Neuronal stem cell (in vitro differentiated cells): Measurements from ENCODE around the gene PLEKHG1.

Experiments used
- DNase-seq: peaks from one replicate; pipeline ENCODE4 v3.0.0-alpha.2; 2013; ENCODE audit warnings: low spot score
- H2AFZ ChIP-seq: one replicate; pipeline ENCODE4 v1.6.1; 2013; ENCODE audit warnings: mild to moderate bottlenecking, low read length, inconsistent platforms
- H2AK5ac ChIP-seq: 2 replicates; pipeline ENCODE4 v1.6.1; 2013; ENCODE audit warnings: low read depth, mild to moderate bottlenecking, inconsistent platforms, low read length, moderate library complexity, mixed read lengths
- H2BK120ac ChIP-seq: 2 replicates; pipeline ENCODE4 v1.6.1; 2013; ENCODE audit warnings: low read depth, mild to moderate bottlenecking, inconsistent platforms, low read length, moderate library complexity, mixed read lengths
- H2BK12ac ChIP-seq: one replicate; pipeline ENCODE4 v1.6.1; 2013; ENCODE audit warnings: low read length, inconsistent platforms
- H2BK15ac ChIP-seq: 2 replicates; pipeline ENCODE4 v1.6.1; 2013; ENCODE audit warnings: mild to moderate bottlenecking, low read length, inconsistent platforms, mixed read lengths
- H2BK5ac ChIP-seq: one replicate; pipeline ENCODE4 v1.6.1; 2013; ENCODE audit warnings: inconsistent platforms, mild to moderate bottlenecking, low read length, moderate library complexity
- H3K14ac ChIP-seq: one replicate; pipeline ENCODE4 v1.6.1; 2013; ENCODE audit warnings: low read length, inconsistent platforms
- H3K18ac ChIP-seq: 2 replicates; pipeline ENCODE4 v1.6.1; 2013; ENCODE audit warnings: low read length, inconsistent platforms
- H3K23ac ChIP-seq: 2 replicates; pipeline ENCODE4 v1.6.1; 2013; ENCODE audit warnings: low read depth, mild to moderate bottlenecking, mixed read lengths, low read length, inconsistent platforms; ENCODE audit not compliant: poor library complexity
- H3K27ac ChIP-seq: replicated peaks from 3 replicates; pipeline ENCODE4 v1.5.1; 2013; ENCODE audit warnings: low read length, inconsistent platforms
- H3K27me3 ChIP-seq, 3 experiments: 2 replicates each; pipeline ENCODE4 v1.6.1; 2013; ENCODE audit warnings: low read length in 3 of 3, mild to moderate bottlenecking in 2 of 3, inconsistent platforms in 1 of 3, low read depth in 1 of 3, mixed read lengths in 1 of 3, moderate library complexity in 1 of 3; ENCODE audit not compliant: control insufficient read depth in 3 of 3, insufficient read depth in 3 of 3
- H3K36me3 ChIP-seq, 2 donors: replicated peaks in 1 of 2; 2 replicates each; pipeline ENCODE4 v1.6.1; 2013; ENCODE audit warnings: low read length in 2 of 2; ENCODE audit not compliant: control insufficient read depth in 2 of 2, insufficient read depth in 2 of 2
- H3K4ac ChIP-seq: 2 replicates; pipeline ENCODE4 v1.6.1; 2013; ENCODE audit warnings: inconsistent platforms, mild to moderate bottlenecking, low read length, moderate library complexity
- H3K4me1 ChIP-seq, 2 donors: 1 replicate in 1 of 2; 2 replicates in 1 of 2; pipeline ENCODE4 v1.6.1; 2013; ENCODE audit warnings: low read length in 2 of 2, low read depth in 1 of 2; ENCODE audit not compliant: control insufficient read depth in 2 of 2, insufficient read depth in 1 of 2
- H3K4me2 ChIP-seq: one replicate; pipeline ENCODE4 v1.6.1; 2013; ENCODE audit warnings: mild to moderate bottlenecking, low read length, inconsistent platforms; ENCODE audit not compliant: insufficient read depth, poor library complexity, severe bottlenecking
- H3K4me3 ChIP-seq, 2 donors: 2 replicates each; pipeline ENCODE4 v1.5.1; 2013; ENCODE audit warnings: low read length in 2 of 2, mild to moderate bottlenecking in 2 of 2, inconsistent platforms in 1 of 2, moderate library complexity in 1 of 2
- H3K79me1 ChIP-seq: one replicate; pipeline ENCODE4 v1.6.1; 2013; ENCODE audit warnings: low read depth, mild to moderate bottlenecking, inconsistent platforms, low read length, moderate library complexity
- H3K9ac ChIP-seq: one replicate; pipeline ENCODE4 v1.6.1; 2013; ENCODE audit warnings: mild to moderate bottlenecking, low read depth, low read length, inconsistent platforms; ENCODE audit not compliant: poor library complexity
- H3K9me3 ChIP-seq, 2 donors: replicated peaks in 1 of 2; 2 replicates each; pipeline versions ENCODE3 to v1.6.1; 2013; ENCODE audit warnings: low read length in 2 of 2, mild to moderate bottlenecking in 2 of 2, inconsistent platforms in 1 of 2, low read depth in 1 of 2, mixed read lengths in 1 of 2, moderate library complexity in 1 of 2; ENCODE audit not compliant: control insufficient read depth in 2 of 2, insufficient read depth in 1 of 2
- H4K8ac ChIP-seq: one replicate; pipeline ENCODE4 v1.6.1; 2013; ENCODE audit warnings: low read depth, mild to moderate bottlenecking, inconsistent platforms, low read length, moderate library complexity
- H4K91ac ChIP-seq: one replicate; pipeline ENCODE4 v1.6.1; 2013; ENCODE audit warnings: low read length, low read depth, mild to moderate bottlenecking, inconsistent platforms; ENCODE audit not compliant: poor library complexity
- WGBS, 2 donors: extraction: QIAGEN DNeasy Blood & Tissue Kit; methylation state at CpG; one replicate each; pipeline ENCODE4 v1.1.7; 2013; ENCODE audit warnings: missing lambda C conversion rate in 2 of 2, mixed read lengths in 1 of 2; ENCODE audit not compliant: insufficient read length in 2 of 2, insufficient replicate concordance in 1 of 2; ENCODE audit errors: extremely low coverage in 2 of 2; 5-methylcytosine and 5-hydroxymethylcytosine counted together

Gene PLEKHG1

GRCh38 chr6:150587637-150588036 lies 12.0 kb upstream of the PLEKHG1 start:
- no peak for DNase-seq
- no peak overlapping the region for H3K27ac ChIP-seq
- H3K4me3 ChIP-seq: no peak overlapping the region
- H3K27me3 ChIP-seq: no peaks in the 10 kb centered on the region
- H2BK15ac ChIP-seq: no peak overlapping the region
- no peak overlapping the region for H3K4ac ChIP-seq
- H4K8ac ChIP-seq: no peak overlapping the region
- H3K14ac ChIP-seq: no peak overlapping the region
- no peak overlapping the region for H2BK5ac ChIP-seq
- no peak overlapping the region for H2AFZ ChIP-seq
- H3K4me1 ChIP-seq: peaks cover 0 to 5% of the 10 kb centered on the region in 2 donors
- H2BK12ac ChIP-seq: no peak overlapping the region
- no peak overlapping the region for H2BK120ac ChIP-seq
- WGBS, 2 donors: no CpG with 5 or more reads among the region's 4 CpGs
- no peak overlapping the region for H3K18ac ChIP-seq
- no peaks in the 10 kb centered on the region for H3K9me3 ChIP-seq
- H3K23ac ChIP-seq: no peak overlapping the region
- H3K79me1 ChIP-seq: no peaks in the 10 kb centered on the region
- H3K36me3 ChIP-seq: no peaks in the 10 kb centered on the region
- no peak overlapping the region for H2AK5ac ChIP-seq
- no peak overlapping the region for H3K9ac ChIP-seq
- no peak overlapping the region for H3K4me2 ChIP-seq
- H4K91ac ChIP-seq: no peak overlapping the region

DNA sequence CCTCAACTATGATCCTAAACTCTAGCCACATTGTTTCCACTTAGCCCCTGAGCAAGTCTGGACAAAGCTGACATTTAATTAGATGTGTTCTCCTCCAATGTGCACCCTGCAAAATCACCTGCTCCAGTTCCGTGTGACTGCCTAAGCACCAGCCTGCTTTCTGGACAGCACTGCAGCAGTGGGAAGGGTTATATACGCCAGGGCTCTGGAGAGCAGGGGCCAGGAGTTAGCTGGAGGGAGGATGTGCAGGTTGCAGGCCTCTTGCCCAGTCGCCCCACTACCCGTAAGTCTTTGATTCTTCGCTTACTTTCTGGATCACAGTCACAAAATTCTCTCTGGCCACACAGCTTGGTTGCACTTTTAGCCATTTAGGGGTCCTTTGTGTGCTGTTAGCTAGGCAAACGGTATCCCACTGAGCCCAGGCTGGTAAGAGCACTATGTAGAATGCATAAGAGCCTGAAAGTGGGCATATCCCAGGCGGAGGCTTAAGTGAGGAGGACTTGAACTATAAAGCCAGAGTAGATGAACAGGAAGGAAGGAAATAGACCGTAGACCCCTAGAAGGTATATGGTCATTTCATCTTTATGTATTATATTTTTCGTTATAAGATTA lies 10.7 kb upstream of the PLEKHG1 start:
- no peaks in the 10 kb centered on the region for H3K9me3 ChIP-seq
- no peak overlapping the region for H4K91ac ChIP-seq
- no peak overlapping the region for H3K4me2 ChIP-seq
- no peaks in the 10 kb centered on the region for H3K36me3 ChIP-seq
- no peak overlapping the region for H3K23ac ChIP-seq
- peak overlapping the region; percentile 19 for H2AK5ac ChIP-seq
- H2BK15ac ChIP-seq: no peak overlapping the region
- no peaks in the 10 kb centered on the region for H3K27me3 ChIP-seq
- no peak overlapping the region for H3K4ac ChIP-seq
- no peak overlapping the region for H3K27ac ChIP-seq
- no peak overlapping the region for H2BK12ac ChIP-seq
- WGBS, 2 donors: no CpG with 5 or more reads among the region's 9 CpGs
- H2BK120ac ChIP-seq: no peak overlapping the region
- DNase-seq: no peak
- H3K9ac ChIP-seq: no peak overlapping the region
- H2AFZ ChIP-seq: peak overlapping the region; percentile 57
- H4K8ac ChIP-seq: no peak overlapping the region
- no peak overlapping the region for H2BK5ac ChIP-seq
- H3K18ac ChIP-seq: peak overlapping the region; percentile 31
- H3K14ac ChIP-seq: no peak overlapping the region
- H3K79me1 ChIP-seq: no peaks in the 10 kb centered on the region
- H3K4me3 ChIP-seq: no peak overlapping the region
- H3K4me1 ChIP-seq: peaks cover 0 to 5% of the 10 kb centered on the region in 2 donors

GRCh38 chr6:150589852-150590251 lies 9.8 kb upstream of the PLEKHG1 start:
- H3K79me1 ChIP-seq: no peaks in the 10 kb centered on the region
- no peak overlapping the region for H2BK12ac ChIP-seq
- no peak overlapping the region for H2BK5ac ChIP-seq
- H3K18ac ChIP-seq: no peak overlapping the region
- no peaks in the 10 kb centered on the region for H3K9me3 ChIP-seq
- no peak overlapping the region for H2AFZ ChIP-seq
- no peak overlapping the region for H3K9ac ChIP-seq
- no peak overlapping the region for H4K91ac ChIP-seq
- H3K23ac ChIP-seq: no peak overlapping the region
- H2AK5ac ChIP-seq: no peak overlapping the region
- no peak overlapping the region for H3K4me3 ChIP-seq
- H3K4me2 ChIP-seq: no peak overlapping the region
- H3K14ac ChIP-seq: no peak overlapping the region
- no peak overlapping the region for H3K27ac ChIP-seq
- no peak overlapping the region for H3K4ac ChIP-seq
- no peak overlapping the region for H2BK15ac ChIP-seq
- H3K4me1 ChIP-seq: peaks cover 0 to 5% of the 10 kb centered on the region in 2 donors
- no peak overlapping the region for H4K8ac ChIP-seq
- no peaks in the 10 kb centered on the region for H3K27me3 ChIP-seq
- H3K36me3 ChIP-seq: no peaks in the 10 kb centered on the region
- no peak overlapping the region for H2BK120ac ChIP-seq
- no peak for DNase-seq

- no peak overlapping the region for H3K27ac ChIP-seq
- no peaks in the 10 kb centered on the region for H3K27me3 ChIP-seq
- no peak overlapping the region for H3K4me3 ChIP-seq
- H3K4me1 ChIP-seq: peaks cover 0 to 5% of the 10 kb centered on the region in 2 donors
- no peaks in the 10 kb centered on the region for H3K79me1 ChIP-seq
- no peak overlapping the region for H2BK12ac ChIP-seq
- H4K8ac ChIP-seq: no peak overlapping the region
- H3K4me2 ChIP-seq: no peak overlapping the region
- no peak overlapping the region for H2AFZ ChIP-seq
- H3K18ac ChIP-seq: no peak overlapping the region
- H2BK120ac ChIP-seq: no peak overlapping the region
- H3K9ac ChIP-seq: no peak overlapping the region
- H3K36me3 ChIP-seq: no peaks in the 10 kb centered on the region
- no peak overlapping the region for H4K91ac ChIP-seq
- H3K9me3 ChIP-seq: no peaks in the 10 kb centered on the region
- no peak overlapping the region for H3K4ac ChIP-seq
- no peak overlapping the region for H3K23ac ChIP-seq
- no peak overlapping the region for H2BK5ac ChIP-seq
- DNase-seq: no peak
- no peak overlapping the region for H2AK5ac ChIP-seq
- no peak overlapping the region for H2BK15ac ChIP-seq
- H3K14ac ChIP-seq: no peak overlapping the region
- 100% methylated on average over 1 of the region's 3 CpGs for WGBS, 2 donors
Observed at GRCh38 chr6:150590446-150590845, 9.2 kb upstream of the PLEKHG1 start.
